PC-3 (cell line): ENCODE results near the gene ALCAM.

Source experiments
- CTCF ChIP-seq: fragments of 300-600 bp; sonication (generic); conservative IDR thresholded peaks from 2 replicates; pipeline ENCODE4 v1.5.1; 2017; ENCODE audit warnings: antibody characterized with exemption, low read depth, mild to moderate bottlenecking, low read length
- EZH2 ChIP-seq: fragments of 300-600 bp; sonication (generic); IDR thresholded peaks from one replicate; pipeline ENCODE4 v1.6.1; 2017; ENCODE audit warnings: antibody characterized with exemption, mild to moderate bottlenecking, low read length; ENCODE audit not compliant: unreplicated experiment

DNA sequence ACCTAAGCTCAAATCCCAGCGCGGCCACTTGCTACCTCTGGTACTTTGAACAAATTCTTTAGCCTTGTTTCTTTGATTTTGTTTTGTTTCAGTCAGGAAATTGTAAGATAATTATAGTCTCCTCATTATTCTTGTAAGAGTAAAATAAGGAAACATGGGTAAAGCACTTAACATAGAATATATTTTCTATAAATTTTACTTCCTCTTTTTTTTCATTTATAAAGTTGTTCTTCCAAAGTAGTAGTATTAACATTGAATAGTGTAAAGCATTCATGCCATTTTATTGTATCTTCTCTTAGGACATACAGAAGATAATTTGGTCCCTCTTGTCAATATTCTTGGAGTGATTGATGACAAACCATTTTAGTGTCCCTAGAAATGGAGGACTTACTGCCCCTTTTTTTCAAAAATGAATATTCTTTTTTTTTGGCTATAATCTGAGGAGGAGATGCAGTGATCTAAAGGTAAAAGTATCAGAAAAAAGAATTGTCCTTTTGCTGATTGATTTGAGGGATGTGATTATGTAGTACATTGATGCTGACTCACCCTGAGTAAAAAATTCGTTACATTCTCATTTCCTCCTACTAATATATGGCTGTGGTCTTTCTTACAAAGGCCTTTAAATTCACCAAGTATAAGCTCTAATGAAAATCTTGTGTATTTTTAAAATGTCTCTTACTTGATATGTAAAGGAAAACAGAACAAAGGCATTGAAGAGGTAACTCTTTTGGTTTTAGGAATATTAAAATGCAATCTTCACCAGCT is 51.0 kb downstream of the ALCAM start:
- TF ChIP-seq CTCF (no peak), EZH2 (no peak)
